ENCODE data around the gene POR. TPM values are rescaled to one million over a fixed set of nuclear protein-coding genes. Genes with fewer than 3 reads are reported as not detected.

Gene POR
- total RNA-seq, 1 donor from 2014 or later, result 88.6 TPM

- no peak for DNase-seq (ENCODE audit: low spot score in 2 of 2, unreplicated experiment in 2 of 2)
- Mint-ChIP-seq H3K27ac (peak overlapping the region; percentile 68), H3K27me3 (ENCODE audit: low read depth) (no peaks in the 10 kb centered on the region), H3K9me3 (no peaks in the 10 kb centered on the region), H3K36me3 (peaks cover 20% of the 10 kb centered on the region), H3K4me1 (peaks cover 13% of the 10 kb centered on the region), H3K4me3 (no peak overlapping the region)
- no peak for TF ChIP-seq CTCF (IDR thresholded peaks at IDR 0.05; ENCODE audit: unreplicated experiment)
Observed at GRCh38 chr7:75955331-75955955, 40.5 kb downstream of the POR start.

GRCh38 chr7:75957021-75957736 lies 42.2 kb downstream of the POR start:
- DNase-seq (ENCODE audit: low spot score in 2 of 2, unreplicated experiment in 2 of 2), result peak in 1 of 2 experiments; percentile 59

GRCh38 chr7:75958802-75959543 lies 44.0 kb downstream of the POR start:
- Mint-ChIP-seq H3K4me3 (no peak overlapping the region), H3K9me3 (no peaks in the 10 kb centered on the region), H3K27ac (no peak overlapping the region), H3K27me3 (ENCODE audit: low read depth) (no peaks in the 10 kb centered on the region), H3K36me3 (peaks cover 25% of the 10 kb centered on the region), H3K4me1 (peaks cover 19% of the 10 kb centered on the region)
- no peak for DNase-seq (ENCODE audit: low spot score in 2 of 2, unreplicated experiment in 2 of 2)
- no peak for TF ChIP-seq CTCF (IDR thresholded peaks at IDR 0.05; ENCODE audit: unreplicated experiment)

More at GRCh38 chr7:75957021-75957736, 42.2 kb downstream of the POR start:
- Mint-ChIP-seq H3K4me3 (peak overlapping the region; percentile 33), H3K4me1 (peaks cover 13% of the 10 kb centered on the region), H3K36me3 (peaks cover 22% of the 10 kb centered on the region), H3K9me3 (no peaks in the 10 kb centered on the region), H3K27ac (peak overlapping the region; percentile 88), H3K27me3 (ENCODE audit: low read depth) (no peaks in the 10 kb centered on the region)
- TF ChIP-seq CTCF (IDR thresholded peaks at IDR 0.05; ENCODE audit: unreplicated experiment), result no peak

- Mint-ChIP-seq H3K27me3 (ENCODE audit: low read depth) (no peaks in the 10 kb centered on the region), H3K36me3 (peaks cover 26% of the 10 kb centered on the region), H3K9me3 (no peaks in the 10 kb centered on the region), H3K4me3 (no peak overlapping the region), H3K27ac (no peak overlapping the region), H3K4me1 (peaks cover 19% of the 10 kb centered on the region)
- DNase-seq (ENCODE audit: low spot score in 2 of 2, unreplicated experiment in 2 of 2), result no peak
- TF ChIP-seq CTCF (IDR thresholded peaks at IDR 0.05; ENCODE audit: unreplicated experiment), result no peak
Observed at GRCh38 chr7:75960372-75960771, 45.4 kb downstream of the POR start.

- peaks cover 22% of the 10 kb centered on the region for H3K36me3 Mint-ChIP-seq
- DNase-seq (ENCODE audit: low spot score in 2 of 2, unreplicated experiment in 2 of 2), result no peak
- H3K27me3 Mint-ChIP-seq (ENCODE audit: low read depth), result no peaks in the 10 kb centered on the region
- no peak overlapping the region for H3K4me3 Mint-ChIP-seq
- no peak overlapping the region for H3K27ac Mint-ChIP-seq
- H3K4me1 Mint-ChIP-seq, result peaks cover 19% of the 10 kb centered on the region
- TF ChIP-seq CTCF (IDR thresholded peaks at IDR 0.05; ENCODE audit: unreplicated experiment), result no peak
- H3K9me3 Mint-ChIP-seq, result no peaks in the 10 kb centered on the region
Observed at GRCh38 chr7:75961218-75961617, 46.3 kb downstream of the POR start.

Measured in mesothelial cell of epicardium (in vitro differentiated cells).